ENCODE results near the gene BMP6.

The BMP6 gene

DNA sequence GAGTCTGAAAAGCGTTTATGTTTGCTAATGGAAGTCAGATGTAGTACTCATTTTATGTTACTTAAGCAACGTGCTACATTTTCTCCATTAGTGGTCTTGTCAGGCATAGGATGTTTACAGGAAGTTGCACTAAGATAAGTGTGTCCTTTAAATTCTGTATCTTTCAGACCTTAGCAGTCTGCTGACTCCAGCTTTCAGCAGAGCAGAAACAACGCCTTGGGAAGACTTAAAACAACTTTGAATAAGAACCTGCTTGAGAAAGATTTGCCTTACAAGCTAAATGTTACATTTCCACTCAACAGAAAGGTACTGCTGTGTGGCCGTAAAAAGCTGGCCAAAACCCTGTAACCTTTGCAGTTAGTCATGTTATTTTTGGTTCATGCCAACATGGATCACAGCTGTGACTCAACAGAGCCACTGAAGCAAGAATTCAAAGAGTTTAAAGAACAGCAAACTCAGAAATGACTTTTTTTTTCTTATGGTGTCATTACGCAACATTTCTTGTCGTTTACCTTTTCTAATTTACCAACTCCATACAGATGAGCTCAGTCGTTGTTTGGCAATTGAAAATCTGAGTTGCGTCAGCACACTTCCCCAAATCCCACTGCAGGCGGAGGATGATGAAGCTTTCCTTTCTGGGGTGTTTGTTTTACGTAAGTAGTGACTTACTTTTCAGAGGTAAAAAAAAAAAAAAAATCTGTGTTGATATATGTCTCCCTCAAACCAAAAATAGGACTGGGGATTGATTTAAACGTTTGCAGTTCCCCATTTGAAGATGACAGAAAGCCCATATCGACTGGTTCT is 27.9 kb upstream of the BMP6 start:
- ATAC-seq (peak; percentile 67), DNase-seq (ENCODE audit: low spot score in 2 of 2) (no peak)
- no peak overlapping the region for H3K4me3 Mint-ChIP-seq
- no peaks in the 10 kb centered on the region for H3K36me3 Mint-ChIP-seq
- no peaks in the 10 kb centered on the region for H3K9me3 Mint-ChIP-seq
- no peak overlapping the region for H3K27ac Mint-ChIP-seq
- no peaks in the 10 kb centered on the region for H3K4me1 Mint-ChIP-seq

DNA sequence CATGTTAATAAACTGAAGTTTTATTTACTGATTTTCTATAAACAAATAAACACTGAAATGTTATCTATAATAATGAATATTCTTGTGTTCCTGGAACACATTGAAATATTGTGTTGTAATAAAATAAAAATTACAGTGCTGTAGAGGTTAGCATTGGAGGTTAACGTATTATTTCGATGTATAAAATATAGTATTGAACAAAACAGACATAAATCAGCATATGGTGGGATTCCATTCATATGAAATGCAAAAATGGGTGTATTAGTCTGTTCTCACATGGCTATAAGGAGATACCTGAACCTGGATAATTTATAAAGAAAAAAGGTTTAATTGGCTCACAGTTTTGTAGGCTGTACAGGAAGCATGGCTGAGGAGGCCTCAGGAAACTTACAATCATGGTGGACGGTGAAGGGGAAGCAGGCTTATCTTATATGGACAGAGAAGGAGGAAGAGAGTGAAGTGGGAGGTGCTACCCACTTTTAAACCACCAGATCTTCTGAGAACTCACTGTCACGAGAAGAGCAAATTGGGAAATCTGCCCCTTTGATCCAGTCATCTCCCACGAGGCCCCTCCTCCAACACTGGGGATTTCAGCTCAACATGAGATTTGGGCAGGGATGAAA is 24.6 kb upstream of the BMP6 start:
- no peak overlapping the region for H3K4me3 Mint-ChIP-seq
- no peaks in the 10 kb centered on the region for H3K9me3 Mint-ChIP-seq
- no peak for ATAC-seq
- no peaks in the 10 kb centered on the region for H3K36me3 Mint-ChIP-seq
- DNase-seq (ENCODE audit: low spot score in 2 of 2) = no peak
- no peak overlapping the region for H3K27ac Mint-ChIP-seq
- H3K4me1 Mint-ChIP-seq = no peaks in the 10 kb centered on the region

DNA sequence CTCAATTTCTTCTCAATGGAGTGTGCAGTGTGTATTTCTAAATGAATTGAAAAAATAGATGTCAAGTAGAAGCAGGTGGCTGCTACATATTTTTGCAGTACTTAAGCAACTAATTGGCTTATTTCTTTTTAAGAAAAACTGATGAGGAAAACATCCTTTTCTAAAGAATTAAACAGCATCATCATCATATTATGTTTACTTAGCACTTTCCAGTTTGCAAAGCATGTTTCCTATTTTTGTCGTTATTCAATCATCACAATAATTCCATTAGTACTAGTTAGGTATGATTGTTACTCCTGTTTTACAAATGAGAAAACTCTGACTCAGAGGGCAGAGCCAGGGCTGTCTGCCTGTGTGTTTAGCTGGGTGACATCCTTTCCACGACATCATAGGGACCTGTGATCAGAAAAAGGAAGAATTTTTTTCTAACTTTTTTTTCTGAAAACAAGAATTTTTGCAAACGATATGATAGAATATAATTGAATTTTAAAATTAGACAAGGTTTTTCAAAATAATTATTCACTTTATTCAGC is 22.7 kb upstream of the BMP6 start:
- ATAC-seq (no peak), DNase-seq (ENCODE audit: low spot score in 2 of 2) (no peak)
- H3K9me3 Mint-ChIP-seq = no peaks in the 10 kb centered on the region
- no peak overlapping the region for H3K4me3 Mint-ChIP-seq
- no peaks in the 10 kb centered on the region for H3K36me3 Mint-ChIP-seq
- H3K4me1 Mint-ChIP-seq = no peaks in the 10 kb centered on the region
- no peak overlapping the region for H3K27ac Mint-ChIP-seq

DNA sequence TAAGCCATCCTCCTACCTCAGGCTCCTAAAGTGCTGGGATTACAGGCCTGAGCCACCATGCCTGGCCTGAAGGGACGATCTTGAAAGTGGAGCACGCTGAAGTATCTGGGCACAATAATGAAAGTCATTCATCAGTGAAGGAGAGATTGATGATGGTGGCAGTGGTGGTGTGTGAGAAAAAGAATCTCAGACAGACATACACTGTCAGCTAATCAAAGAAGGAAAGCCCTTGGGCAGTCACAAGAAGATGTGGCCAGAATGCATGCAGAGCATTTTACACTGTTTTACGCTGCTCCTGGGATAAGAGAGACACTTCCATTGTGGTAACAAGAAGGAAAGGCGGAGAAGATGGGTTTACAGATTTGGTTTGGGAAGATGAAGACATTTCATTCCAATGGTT is 20.4 kb upstream of the BMP6 start:
- no peak overlapping the region for H3K4me3 Mint-ChIP-seq
- ATAC-seq (no peak), DNase-seq (ENCODE audit: low spot score in 2 of 2) (no peak)
- no peaks in the 10 kb centered on the region for H3K36me3 Mint-ChIP-seq
- no peaks in the 10 kb centered on the region for H3K4me1 Mint-ChIP-seq
- H3K27ac Mint-ChIP-seq = no peak overlapping the region
- no peaks in the 10 kb centered on the region for H3K9me3 Mint-ChIP-seq

DNA sequence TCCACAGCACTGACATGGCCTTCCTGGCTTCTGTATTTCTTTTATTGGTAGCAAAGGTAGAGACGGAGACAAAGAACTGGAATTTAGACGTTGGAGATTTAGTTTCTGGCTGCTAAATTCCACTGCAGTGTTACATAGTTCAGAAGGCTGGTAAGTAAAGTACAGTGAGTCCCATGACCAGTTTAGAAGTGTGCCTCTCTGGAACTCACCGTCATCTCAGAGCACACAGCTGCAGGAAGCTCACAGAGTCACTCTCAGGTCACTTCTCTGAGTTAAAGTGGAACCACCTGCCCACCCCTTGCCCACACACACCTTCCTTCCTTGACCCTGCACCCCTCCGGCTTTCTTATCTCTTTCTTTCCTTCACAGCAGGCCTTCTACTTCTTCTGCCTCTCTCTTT is 19.6 kb upstream of the BMP6 start:
- Mint-ChIP-seq H3K9me3 (no peaks in the 10 kb centered on the region), H3K27ac (no peak overlapping the region), H3K4me3 (no peak overlapping the region), H3K36me3 (no peaks in the 10 kb centered on the region), H3K4me1 (no peaks in the 10 kb centered on the region)
- DNase-seq (ENCODE audit: low spot score in 2 of 2) (no peak), ATAC-seq (no peak)

DNA sequence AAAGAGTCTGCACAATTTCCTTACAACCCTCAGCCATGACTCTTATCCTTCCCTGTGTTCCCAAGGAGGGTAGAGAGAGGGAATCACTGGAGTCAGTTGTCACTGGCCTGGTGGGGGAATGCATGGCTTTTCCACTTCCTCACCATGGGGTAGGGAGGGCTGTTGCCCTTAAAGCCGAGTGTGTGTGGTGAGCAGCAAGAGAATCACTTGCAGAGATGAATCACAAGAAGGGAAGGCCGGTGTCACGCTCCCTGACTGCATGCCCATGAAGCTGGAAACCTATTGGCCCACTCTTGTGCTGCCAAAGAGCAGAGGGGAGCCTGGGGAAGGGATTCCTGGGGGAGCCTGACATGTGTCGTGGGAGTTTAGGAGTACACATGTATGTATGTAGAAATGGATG is 18.1 kb upstream of the BMP6 start:
- H3K27ac Mint-ChIP-seq = no peak overlapping the region
- no peaks in the 10 kb centered on the region for H3K4me1 Mint-ChIP-seq
- H3K36me3 Mint-ChIP-seq = no peaks in the 10 kb centered on the region
- DNase-seq (ENCODE audit: low spot score in 2 of 2) (no peak), ATAC-seq (no peak)
- no peaks in the 10 kb centered on the region for H3K9me3 Mint-ChIP-seq
- H3K4me3 Mint-ChIP-seq = no peak overlapping the region

DNA sequence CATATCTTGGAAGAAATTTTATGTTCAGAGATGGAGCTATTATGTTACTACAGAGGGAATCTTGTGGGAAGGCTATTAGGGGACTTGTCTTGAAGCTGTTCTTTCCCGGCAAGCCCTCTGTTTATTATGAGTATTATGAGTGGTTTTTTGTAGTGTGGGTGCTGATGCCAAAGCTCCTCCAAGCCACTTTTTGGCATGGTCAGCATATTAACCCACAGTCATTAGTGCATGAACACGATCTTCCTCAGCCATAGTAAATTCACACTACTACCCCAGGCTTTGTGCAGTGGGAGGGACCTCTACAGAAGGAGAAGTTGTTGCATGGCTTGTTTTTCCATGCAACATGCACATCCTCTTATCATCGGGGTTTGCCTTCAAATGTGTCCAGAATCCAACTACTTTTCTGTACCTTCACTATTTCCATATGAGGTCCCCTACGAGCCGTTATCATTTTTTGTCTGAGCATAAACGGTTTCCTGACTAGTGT is 6.5 kb upstream of the BMP6 start:
- DNase-seq (ENCODE audit: low spot score in 2 of 2) = no peak
- H3K27ac Mint-ChIP-seq = no peak overlapping the region
- no peaks in the 10 kb centered on the region for H3K36me3 Mint-ChIP-seq
- peaks cover 4% of the 10 kb centered on the region for H3K9me3 Mint-ChIP-seq
- no peak for ATAC-seq
- H3K4me1 Mint-ChIP-seq = no peaks in the 10 kb centered on the region
- no peak overlapping the region for H3K4me3 Mint-ChIP-seq

DNA sequence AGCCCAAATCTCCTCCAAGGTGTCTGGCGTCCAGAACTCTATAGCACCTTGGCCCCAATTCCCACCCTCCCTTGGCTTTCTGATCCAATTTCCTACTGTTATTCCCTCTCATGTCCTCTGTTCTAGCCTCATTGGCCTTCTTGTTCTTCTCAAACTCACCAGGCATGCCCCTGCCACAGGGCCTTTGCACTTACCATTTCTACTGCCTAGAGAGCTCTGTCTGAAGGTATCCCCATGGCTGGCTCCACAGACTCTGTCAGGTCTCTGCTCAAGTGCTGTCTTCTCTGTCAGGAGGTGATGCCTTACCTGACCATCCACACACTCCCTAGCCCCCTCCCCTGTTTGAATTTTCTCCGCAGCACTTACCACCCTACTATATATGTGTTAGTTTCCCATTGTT is 5.6 kb upstream of the BMP6 start:
- no peaks in the 10 kb centered on the region for H3K4me1 Mint-ChIP-seq
- peaks cover 4% of the 10 kb centered on the region for H3K9me3 Mint-ChIP-seq
- no peak overlapping the region for H3K4me3 Mint-ChIP-seq
- H3K27ac Mint-ChIP-seq = no peak overlapping the region
- DNase-seq (ENCODE audit: low spot score in 2 of 2) (no peak), ATAC-seq (peak; percentile 16)
- no peaks in the 10 kb centered on the region for H3K36me3 Mint-ChIP-seq

DNA sequence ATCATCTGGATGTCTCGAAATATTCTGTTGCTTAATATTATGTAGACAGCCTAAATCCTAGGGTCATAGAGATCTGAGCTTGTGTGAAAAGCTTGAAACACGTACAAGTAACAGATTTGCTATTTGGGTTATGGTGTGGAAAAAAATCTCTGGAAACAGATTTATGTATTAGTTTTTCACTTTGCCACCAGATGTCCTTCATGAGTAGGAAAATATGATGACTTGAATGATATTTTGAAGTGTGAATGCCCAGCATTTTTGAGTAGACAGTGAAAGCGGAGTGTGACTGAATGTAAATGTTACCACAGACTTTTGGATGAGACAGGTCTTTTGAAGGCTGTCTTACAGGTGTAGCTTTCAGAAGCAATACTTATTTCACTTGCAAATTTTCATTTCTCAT is 4.2 kb upstream of the BMP6 start:
- DNase-seq (ENCODE audit: low spot score in 2 of 2) = no peak
- H3K4me1 Mint-ChIP-seq = no peaks in the 10 kb centered on the region
- no peak overlapping the region for H3K4me3 Mint-ChIP-seq
- H3K9me3 Mint-ChIP-seq = peaks cover under 1% of the 10 kb centered on the region
- ATAC-seq = no peak
- no peaks in the 10 kb centered on the region for H3K36me3 Mint-ChIP-seq
- H3K27ac Mint-ChIP-seq = no peak overlapping the region

DNA sequence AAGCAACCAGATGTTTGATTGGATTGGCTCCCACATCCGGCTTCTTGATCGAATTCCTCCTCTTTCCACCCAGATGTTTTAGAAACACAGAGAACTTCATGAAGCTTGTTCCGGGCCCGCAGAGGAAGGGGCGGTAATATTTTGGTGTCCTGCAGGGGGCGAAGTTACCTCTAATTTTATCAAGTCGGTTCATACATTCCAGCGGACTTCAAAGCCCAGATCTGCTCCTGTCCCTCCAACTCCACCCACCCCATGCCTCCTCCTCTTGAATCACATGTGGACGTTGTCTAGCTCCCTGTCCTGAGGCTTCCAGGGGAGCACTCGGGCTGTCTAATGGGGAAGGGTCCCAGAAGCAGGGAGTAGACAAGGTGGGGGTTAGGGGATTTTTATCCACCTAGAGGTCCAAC is 2.9 kb upstream of the BMP6 start:
- Mint-ChIP-seq H3K27ac (no peak overlapping the region), H3K4me3 (no peak overlapping the region), H3K9me3 (no peaks in the 10 kb centered on the region), H3K36me3 (no peaks in the 10 kb centered on the region), H3K4me1 (peaks cover 9% of the 10 kb centered on the region)
- ATAC-seq (peak; percentile 50), DNase-seq (ENCODE audit: low spot score in 2 of 2) (peak; percentile 39 to 82)

DNA sequence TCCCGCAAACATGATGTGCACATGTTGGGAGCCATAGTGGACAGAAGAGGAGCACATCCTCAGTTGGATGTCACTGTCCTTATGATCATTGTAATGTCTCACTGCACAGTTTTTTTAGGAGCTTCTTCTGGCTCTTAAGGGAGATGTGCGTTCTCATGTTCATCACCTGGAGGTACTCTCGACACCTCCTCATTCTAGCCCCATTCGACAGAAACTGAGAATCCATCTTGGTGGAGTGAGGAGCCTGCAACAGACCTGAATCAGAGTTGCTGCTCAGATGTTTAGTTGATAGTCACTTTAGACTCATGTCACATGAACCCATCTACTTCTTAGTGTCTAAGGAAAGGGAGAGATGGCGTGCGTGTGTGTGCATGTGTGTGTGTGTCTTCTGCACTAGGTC is 2.3 kb upstream of the BMP6 start:
- Mint-ChIP-seq H3K9me3 (no peaks in the 10 kb centered on the region), H3K4me3 (no peak overlapping the region), H3K27ac (no peak overlapping the region), H3K4me1 (peaks cover 14% of the 10 kb centered on the region), H3K36me3 (no peaks in the 10 kb centered on the region)
- DNase-seq (ENCODE audit: low spot score in 2 of 2) (no peak), ATAC-seq (no peak)

DNA sequence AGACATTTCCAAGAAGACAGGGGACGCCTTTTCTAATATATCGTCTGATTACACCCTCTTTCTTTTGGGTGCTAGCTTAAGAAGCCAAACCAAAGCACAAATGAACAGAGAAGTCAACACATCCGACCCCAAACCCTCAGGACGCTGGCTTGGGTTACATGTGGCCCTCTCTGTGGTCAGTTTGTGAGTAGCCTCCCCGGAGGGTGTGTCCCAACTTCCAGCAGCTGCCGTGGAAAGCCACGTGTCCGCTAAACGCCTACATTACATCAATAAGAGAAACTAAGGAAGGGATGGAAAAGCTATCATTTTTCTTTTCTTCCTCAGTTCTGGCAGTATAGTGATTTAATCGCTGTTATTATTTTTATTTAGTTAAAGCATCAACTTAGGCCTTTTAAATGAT is 487 bp upstream of the BMP6 start:
- H3K36me3 Mint-ChIP-seq = no peaks in the 10 kb centered on the region
- DNase-seq (ENCODE audit: low spot score in 2 of 2) (no peak), ATAC-seq (no peak)
- H3K4me1 Mint-ChIP-seq = peaks cover 17% of the 10 kb centered on the region
- H3K27ac Mint-ChIP-seq = no peak overlapping the region
- H3K4me3 Mint-ChIP-seq = peak overlapping the region; percentile 69
- no peaks in the 10 kb centered on the region for H3K9me3 Mint-ChIP-seq

DNA sequence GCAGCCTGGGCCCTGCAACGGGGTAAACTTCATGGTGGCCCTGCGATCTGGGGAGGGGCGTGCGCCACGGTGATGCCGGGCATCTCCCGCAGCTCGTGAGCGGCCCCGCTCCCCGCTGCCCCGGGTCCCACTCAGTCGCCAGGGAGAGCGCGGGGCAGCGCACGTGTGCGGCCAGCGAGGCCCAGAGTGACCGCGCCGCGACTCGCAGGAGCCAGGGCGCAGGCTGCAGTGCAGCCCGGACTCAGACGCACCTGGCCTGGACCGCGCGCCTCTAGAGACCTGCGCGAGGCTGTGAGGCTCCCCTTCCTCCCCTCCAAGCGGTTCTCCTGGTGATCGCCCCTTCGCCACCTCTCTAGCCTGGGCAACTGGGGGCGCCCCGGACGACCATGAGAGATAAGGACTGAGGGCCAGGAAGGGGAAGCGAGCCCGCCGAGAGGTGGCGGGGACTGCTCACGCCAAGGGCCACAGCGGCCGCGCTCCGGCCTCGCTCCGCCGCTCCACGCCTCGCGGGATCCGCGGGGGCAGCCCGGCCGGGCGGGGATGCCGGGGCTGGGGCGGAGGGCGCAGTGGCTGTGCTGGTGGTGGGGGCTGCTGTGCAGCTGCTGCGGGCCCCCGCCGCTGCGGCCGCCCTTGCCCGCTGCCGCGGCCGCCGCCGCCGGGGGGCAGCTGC is 652 bp downstream of the BMP6 start:
- Mint-ChIP-seq H3K4me1 (peaks cover 17% of the 10 kb centered on the region), H3K27ac (no peak overlapping the region), H3K4me3 (peak overlapping the region; percentile 69), H3K9me3 (no peaks in the 10 kb centered on the region), H3K36me3 (no peaks in the 10 kb centered on the region)
- DNase-seq (ENCODE audit: low spot score in 2 of 2) (no peak), ATAC-seq (peak; percentile 24)

DNA sequence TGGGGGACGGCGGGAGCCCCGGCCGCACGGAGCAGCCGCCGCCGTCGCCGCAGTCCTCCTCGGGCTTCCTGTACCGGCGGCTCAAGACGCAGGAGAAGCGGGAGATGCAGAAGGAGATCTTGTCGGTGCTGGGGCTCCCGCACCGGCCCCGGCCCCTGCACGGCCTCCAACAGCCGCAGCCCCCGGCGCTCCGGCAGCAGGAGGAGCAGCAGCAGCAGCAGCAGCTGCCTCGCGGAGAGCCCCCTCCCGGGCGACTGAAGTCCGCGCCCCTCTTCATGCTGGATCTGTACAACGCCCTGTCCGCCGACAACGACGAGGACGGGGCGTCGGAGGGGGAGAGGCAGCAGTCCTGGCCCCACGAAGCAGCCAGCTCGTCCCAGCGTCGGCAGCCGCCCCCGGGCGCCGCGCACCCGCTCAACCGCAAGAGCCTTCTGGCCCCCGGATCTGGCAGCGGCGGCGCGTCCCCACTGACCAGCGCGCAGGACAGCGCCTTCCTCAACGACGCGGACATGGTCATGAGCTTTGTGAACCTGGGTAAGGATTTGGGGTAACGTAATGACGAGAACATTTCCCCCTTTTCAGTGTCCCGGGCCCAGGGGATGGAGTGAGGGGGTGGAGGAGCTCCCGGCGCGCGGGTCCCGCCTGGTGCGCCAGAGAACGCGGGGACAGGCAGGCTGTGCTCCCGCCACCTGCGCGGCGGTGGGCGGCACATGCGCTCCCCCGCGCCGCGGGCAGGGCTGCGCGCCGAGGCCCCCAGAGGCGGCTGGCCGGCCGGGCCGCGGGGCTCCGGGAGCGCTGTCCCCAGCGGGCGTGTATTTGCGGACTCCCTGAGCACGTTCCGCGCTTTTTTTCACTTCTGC is 1.4 kb downstream of the BMP6 start:
- peaks cover 17% of the 10 kb centered on the region for H3K4me1 Mint-ChIP-seq
- H3K36me3 Mint-ChIP-seq = no peaks in the 10 kb centered on the region
- H3K4me3 Mint-ChIP-seq = peak overlapping the region; percentile 46
- ATAC-seq = no peak
- H3K9me3 Mint-ChIP-seq = no peaks in the 10 kb centered on the region
- peak in 1 of 2 donors; percentile 50 for DNase-seq (ENCODE audit: low spot score in 2 of 2)
- H3K27ac Mint-ChIP-seq = no peak overlapping the region
